ENCODE measurements around the gene UGT2B7. TPM values are rescaled to one million over a fixed set of nuclear protein-coding genes. Genes with fewer than 3 reads are reported as not detected.
"Not testable (repeated sequence)": the region's sequence is repeated elsewhere in the genome, so short reads cannot be mapped to it uniquely, and the experiment has no call there.

Gene UGT2B7
- total RNA-seq, 1 experiment from 2014 or later: not detected

- H3K27ac ChIP-seq (ENCODE audit: insufficient read length, low read depth, low read length): no peak overlapping the region
- no peak overlapping the region for H3K27ac Mint-ChIP-seq
- peaks cover 17% of the 10 kb centered on the region in 2 experiments for H3K4me1 Mint-ChIP-seq
These were observed 46.4 kb upstream of the UGT2B7 start for GRCh38 chr4:69049860-69050259.

DNA sequence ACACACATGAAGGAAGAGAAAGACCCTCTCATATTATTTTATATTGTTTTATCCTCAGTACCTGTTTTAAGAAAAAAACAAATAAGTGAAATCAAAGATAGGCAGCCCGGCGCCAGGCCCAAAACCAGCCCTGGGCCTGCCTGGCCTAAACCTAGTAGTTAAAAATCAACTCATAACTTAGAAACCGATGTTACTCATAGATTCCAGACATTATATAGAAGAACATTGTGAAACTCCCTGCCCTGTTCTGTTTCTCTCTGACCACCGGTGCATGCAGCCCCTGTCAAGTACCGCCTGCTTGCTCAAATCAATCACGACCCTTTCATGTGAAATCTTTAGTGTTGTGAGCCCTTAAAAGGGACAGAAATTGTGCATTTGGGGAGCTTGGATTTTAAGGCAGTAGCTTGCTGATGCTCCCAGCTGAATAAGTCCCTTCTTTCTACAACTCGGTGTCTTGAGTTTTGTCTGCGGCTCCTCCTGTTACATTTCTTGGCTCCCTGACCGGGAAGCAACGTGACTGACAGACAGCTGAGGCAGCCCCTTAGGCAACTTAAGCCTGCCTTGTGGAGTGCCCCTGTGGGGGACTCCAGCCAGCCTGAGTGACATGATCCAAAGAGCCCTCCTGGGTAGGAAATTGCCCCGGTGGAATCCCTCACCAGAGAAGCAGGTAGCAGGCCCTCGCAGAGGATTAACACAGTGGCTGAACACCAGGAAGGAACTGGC, 45.3 kb upstream of the UGT2B7 start:
- not testable (repeated sequence) for H4K5ac ChIP-seq (ENCODE audit: insufficient read length, low read depth, low read length); H3K27me3 Mint-ChIP-seq (ENCODE audit: low read depth); H2BK5ac ChIP-seq (ENCODE audit: insufficient read length, low read length); H4K8ac ChIP-seq (replicated peaks; ENCODE audit: insufficient read length, low read depth, low read length); H3K36me3 Mint-ChIP-seq (ENCODE audit: insufficient read depth in 1 of 3, low read depth in 3 of 3); H3K18ac ChIP-seq (ENCODE audit: insufficient read length, low read depth, low read length); H3K4me3 Mint-ChIP-seq; H3K23me2 ChIP-seq (ENCODE audit: insufficient read length, low read depth, low read length, poor library complexity, severe bottlenecking); H2BK120ac ChIP-seq (ENCODE audit: low read depth, low read length, poor library complexity, severe bottlenecking); H3K79me2 ChIP-seq (ENCODE audit: insufficient read depth, low read length); H3K4me1 ChIP-seq (ENCODE audit: insufficient read depth, low read length); H3K79me1 ChIP-seq (ENCODE audit: insufficient read depth, low read depth, low read length, poor library complexity, severe bottlenecking); H4K91ac ChIP-seq (ENCODE audit: insufficient read length, low read depth, low read length); H2AFZ ChIP-seq (ENCODE audit: low read length); H3K9ac ChIP-seq (ENCODE audit: extremely low read depth, insufficient read length, low read length); H3K27me3 ChIP-seq (ENCODE audit: insufficient read depth, low read length); H3K4me2 ChIP-seq (ENCODE audit: insufficient read depth, insufficient read length, low read length); H3T11ph ChIP-seq (ENCODE audit: low read length); H3K56ac ChIP-seq (ENCODE audit: insufficient read length, low read depth, low read length); H3K9me3 ChIP-seq (ENCODE audit: control insufficient read depth, low read depth, low read length); H3K14ac ChIP-seq (ENCODE audit: insufficient read depth, low read length); H3K4ac ChIP-seq (ENCODE audit: low read depth, low read length); H2AK5ac ChIP-seq (ENCODE audit: insufficient read length, low read length); H2BK20ac ChIP-seq (ENCODE audit: low read depth, low read length, poor library complexity, severe bottlenecking); H3K9me3 Mint-ChIP-seq; H3K27ac ChIP-seq (ENCODE audit: insufficient read length, low read depth, low read length); H2BK15ac ChIP-seq (ENCODE audit: low read depth, low read length); H4K20me1 ChIP-seq (ENCODE audit: control insufficient read depth, insufficient read depth, insufficient read length); H3K23ac ChIP-seq (ENCODE audit: insufficient read length, low read depth, low read length); H2BK12ac ChIP-seq (ENCODE audit: insufficient read length, low read depth, low read length)
- peak; percentile 37 for DNase-seq
- H3K27ac Mint-ChIP-seq: peak overlapping the region in 1 of 3 experiments; percentile 36; a peak in 1 of 7 replicates
- WGBS (ENCODE audit: extremely low coverage, insufficient read length, low lambda C conversion rate): no CpG with 5 or more reads among the region's 12 CpGs
- peaks cover 17% of the 10 kb centered on the region in 2 experiments for H3K4me1 Mint-ChIP-seq

More at GRCh38 chr4:69049860-69050259, 46.4 kb upstream of the UGT2B7 start:
- Histone ChIP-seq H2AK5ac (ENCODE audit: insufficient read length, low read length) (no peak overlapping the region), H3K9me3 (ENCODE audit: control insufficient read depth, low read depth, low read length) (no peaks in the 10 kb centered on the region), H3T11ph (ENCODE audit: low read length) (no peak overlapping the region), H4K20me1 (ENCODE audit: control insufficient read depth, insufficient read depth, insufficient read length) (no peaks in the 10 kb centered on the region), H3K79me2 (ENCODE audit: insufficient read depth, low read length) (no peaks in the 10 kb centered on the region), H4K91ac (ENCODE audit: insufficient read length, low read depth, low read length) (no peak overlapping the region), H2BK120ac (ENCODE audit: low read depth, low read length, poor library complexity, severe bottlenecking) (no peak overlapping the region), H4K5ac (ENCODE audit: insufficient read length, low read depth, low read length) (no peak overlapping the region), H3K4me2 (ENCODE audit: insufficient read depth, insufficient read length, low read length) (no peak overlapping the region), H3K23me2 (ENCODE audit: insufficient read length, low read depth, low read length, poor library complexity, severe bottlenecking) (no peaks in the 10 kb centered on the region), H3K56ac (ENCODE audit: insufficient read length, low read depth, low read length) (no peak overlapping the region), H3K27me3 (ENCODE audit: insufficient read depth, low read length) (no peaks in the 10 kb centered on the region), H3K4ac (ENCODE audit: low read depth, low read length) (no peak overlapping the region), H3K9ac (ENCODE audit: extremely low read depth, insufficient read length, low read length) (no peak overlapping the region), H3K14ac (ENCODE audit: insufficient read depth, low read length) (no peak overlapping the region), H3K79me1 (ENCODE audit: insufficient read depth, low read depth, low read length, poor library complexity, severe bottlenecking) (no peaks in the 10 kb centered on the region), H3K23ac (ENCODE audit: insufficient read length, low read depth, low read length) (no peak overlapping the region), H3K4me1 (ENCODE audit: insufficient read depth, low read length) (no peaks in the 10 kb centered on the region), H4K8ac (replicated peaks; ENCODE audit: insufficient read length, low read depth, low read length) (no peak overlapping the region), H2BK15ac (ENCODE audit: low read depth, low read length) (no peak overlapping the region), H2BK5ac (ENCODE audit: insufficient read length, low read length) (no peak overlapping the region), H2AFZ (ENCODE audit: low read length) (no peak overlapping the region), H3K18ac (ENCODE audit: insufficient read length, low read depth, low read length) (no peak overlapping the region), H2BK12ac (ENCODE audit: insufficient read length, low read depth, low read length) (no peak overlapping the region), H2BK20ac (ENCODE audit: low read depth, low read length, poor library complexity, severe bottlenecking) (no peak overlapping the region)
- TF ChIP-seq CTCF (conservative IDR thresholded peaks at IDR 0.05): no peak
- H3K9me3 Mint-ChIP-seq: no peaks in the 10 kb centered on the region
- H3K36me3 Mint-ChIP-seq (ENCODE audit: insufficient read depth in 1 of 3, low read depth in 3 of 3): peaks cover 0 to 8% (median 4%) of the 10 kb centered on the region in 3 experiments; a peak in 2 of 7 replicates
- DNase-seq: no peak
- H3K4me3 Mint-ChIP-seq: no peak overlapping the region
- no peaks in the 10 kb centered on the region for H3K27me3 Mint-ChIP-seq (ENCODE audit: low read depth)

Data from H9 (cell line).